ENCODE measurements around the gene ATP9A.
"Not testable (repeated sequence)": the region's sequence is repeated elsewhere in the genome, so short reads cannot be mapped to it uniquely, and the experiment has no call there.

The ATP9A gene

DNA sequence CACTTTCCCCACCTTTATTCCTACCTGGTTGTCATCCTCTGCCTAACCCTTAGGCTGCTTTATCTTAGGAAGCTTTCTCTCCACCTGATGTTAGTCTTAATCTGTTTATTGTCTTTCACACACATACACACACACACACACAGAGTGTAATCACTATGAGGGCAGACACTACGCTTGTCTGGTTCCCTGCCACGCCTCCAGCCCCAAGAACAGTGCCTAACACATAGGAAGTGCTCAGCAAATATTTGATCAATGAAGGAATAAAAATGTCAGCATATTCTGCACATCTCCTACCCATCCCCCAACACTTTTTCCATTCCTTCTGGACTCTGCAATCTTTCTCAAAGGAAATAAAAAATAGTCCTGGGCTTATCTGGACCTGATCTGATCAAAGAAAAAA lies 174.6 kb downstream of the ATP9A start:
- DNase-seq: no peak

DNA sequence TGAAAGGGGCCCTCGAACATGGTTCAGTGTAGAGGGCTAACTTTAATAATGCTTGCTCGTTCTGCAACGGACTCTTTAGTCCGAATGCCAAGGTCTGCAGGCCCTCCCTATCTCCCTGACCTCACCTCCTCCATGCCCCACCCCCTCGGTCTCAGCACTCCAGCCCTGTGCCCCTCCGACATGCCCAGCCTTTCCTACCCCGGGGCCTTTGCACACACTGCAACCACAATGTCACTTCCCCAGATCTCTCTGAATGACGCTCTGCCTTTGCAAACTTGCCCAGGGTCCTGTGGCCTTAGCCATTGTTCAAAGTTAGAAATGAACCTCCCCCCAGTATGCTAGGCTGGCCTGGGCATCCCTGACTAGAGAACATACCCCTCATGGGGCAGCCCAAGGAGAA lies 175.6 kb downstream of the ATP9A start:
- DNase-seq: no peak

DNA sequence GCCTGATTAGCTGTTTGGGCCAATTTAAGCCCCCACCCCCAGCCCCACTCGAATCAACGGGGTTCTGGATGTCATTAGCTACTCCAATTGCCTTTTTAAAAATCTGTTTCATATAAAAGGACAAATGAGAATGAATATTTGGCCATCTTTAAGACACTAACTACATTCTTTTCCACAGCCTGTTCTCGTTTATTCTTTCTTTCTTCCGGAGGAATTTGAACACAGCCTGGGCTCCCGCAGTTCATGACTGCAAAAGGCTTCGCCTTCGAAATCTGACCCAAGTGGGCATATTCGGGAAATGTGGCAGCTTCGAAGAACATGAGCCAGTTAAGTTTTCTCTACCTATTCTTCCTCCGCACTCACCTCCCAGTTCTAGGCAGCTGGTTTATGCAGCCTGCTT lies 176.3 kb downstream of the ATP9A start:
- DNase-seq: no peak

DNA sequence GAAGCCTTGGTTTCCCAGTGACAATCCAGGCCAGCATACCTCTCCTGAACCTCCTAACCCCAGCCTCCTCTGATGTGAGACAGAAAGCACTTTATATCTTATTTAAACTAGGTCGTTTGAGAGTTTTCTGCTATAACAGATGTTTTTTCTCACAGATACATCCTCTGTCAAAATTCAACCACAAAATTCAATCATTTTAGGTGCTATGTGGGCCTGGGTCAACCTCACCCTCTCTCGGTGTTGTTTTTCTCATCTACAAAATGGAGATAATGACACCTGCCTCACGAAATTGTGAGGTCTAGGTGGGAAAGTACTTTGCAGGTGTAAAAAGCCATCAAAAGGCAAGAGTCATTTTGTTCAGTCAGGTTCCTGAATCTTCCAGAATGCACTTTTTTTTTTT lies 179.4 kb downstream of the ATP9A start:
- no peak for DNase-seq

DNA sequence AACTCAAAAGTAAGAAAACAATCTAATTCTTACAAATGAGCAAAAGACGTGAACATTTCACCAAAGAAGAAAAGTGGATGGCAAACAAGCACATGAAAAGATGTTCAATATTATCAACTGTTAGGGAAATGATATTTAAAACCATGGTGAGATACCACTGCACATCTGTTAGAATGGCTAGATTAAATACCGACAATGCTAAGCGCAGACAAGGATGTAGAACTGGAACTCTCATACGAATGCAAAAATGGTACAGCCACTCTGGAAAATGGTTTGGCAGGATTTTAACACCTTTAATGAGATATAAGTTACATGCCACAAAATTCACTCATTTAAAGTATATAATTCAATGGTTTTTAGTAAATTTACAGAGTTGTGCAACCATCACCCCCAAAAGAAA lies 181.0 kb downstream of the ATP9A start:
- DNase-seq: no peak

DNA sequence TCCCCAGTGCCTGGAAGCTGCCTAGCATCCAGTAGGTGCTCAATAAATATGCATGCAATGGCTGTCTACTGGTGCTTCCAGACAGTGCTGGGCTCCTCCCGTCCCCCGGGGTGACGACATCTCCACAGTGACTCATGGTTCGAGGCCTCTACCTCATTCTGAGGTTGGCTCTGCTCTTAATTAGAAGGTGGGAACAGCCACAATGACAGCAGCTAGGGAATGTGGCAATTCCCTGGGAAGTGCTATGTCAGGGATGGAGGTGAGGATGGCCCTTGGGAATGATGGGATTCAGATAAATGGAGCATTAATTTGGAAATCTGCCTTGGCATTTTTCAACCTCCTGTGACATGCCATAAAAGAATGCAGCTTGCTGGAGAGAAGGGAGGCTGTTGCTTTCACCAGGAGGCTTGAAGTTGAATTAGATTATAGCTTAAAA lies 182.2 kb downstream of the ATP9A start:
- DNase-seq: no peak

DNA sequence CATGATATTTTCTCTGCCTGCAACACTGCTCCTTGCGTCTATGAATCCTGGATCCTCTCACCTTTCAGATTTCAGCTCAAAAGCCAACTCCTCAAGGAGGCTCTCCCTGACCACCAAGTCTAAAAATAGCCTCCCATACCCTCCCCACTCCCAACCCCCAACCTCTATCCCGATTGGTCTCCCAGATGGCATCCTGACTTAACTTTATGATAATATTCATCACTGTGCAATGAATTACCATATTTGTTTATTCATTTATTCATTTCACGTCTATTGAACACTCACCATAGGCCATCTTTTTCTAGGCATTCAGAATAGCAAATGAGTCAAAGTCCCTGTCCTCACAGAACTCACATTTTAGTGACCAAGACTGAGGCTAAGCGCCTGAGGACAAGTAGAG lies 183.0 kb downstream of the ATP9A start:
- DNase-seq: no peak

DNA sequence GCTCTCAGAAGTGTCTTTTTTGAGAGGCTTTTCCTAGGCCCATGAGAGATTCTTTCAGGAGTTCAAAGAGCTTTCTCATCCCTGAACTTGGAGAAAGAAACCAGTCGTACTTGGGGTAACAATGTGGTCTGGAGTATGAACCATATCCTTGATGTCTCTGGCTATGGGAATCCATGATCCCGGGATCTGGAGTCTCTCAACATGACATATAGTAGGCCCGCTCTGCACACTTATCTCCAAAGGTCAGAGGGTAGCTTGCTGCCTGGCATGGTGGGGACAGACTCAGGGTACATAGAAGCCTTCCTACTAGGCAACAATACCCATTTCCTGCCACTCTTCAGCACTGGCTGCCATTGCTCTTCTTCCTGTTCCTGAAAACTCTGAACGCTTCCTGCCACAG lies 183.5 kb downstream of the ATP9A start:
- no peak for DNase-seq

DNA sequence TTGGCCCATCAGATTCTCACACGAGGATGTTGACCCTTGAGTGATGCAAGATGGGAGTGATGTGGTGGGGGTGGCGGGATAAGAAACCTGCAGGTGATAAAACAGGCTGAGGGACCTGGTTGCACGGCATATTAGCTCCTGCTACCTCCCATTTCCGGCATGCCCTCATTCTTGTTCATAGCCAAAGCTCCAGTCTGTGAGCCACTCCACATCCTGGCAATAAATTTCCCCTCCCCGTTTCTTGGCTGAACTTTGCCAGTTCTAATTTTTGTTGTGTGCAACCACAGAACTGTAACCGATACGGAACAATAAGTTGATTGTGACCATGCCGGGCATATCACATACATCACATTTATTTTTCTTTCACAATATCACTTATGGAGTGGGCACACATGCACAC lies 184.1 kb downstream of the ATP9A start:
- DNase-seq: no peak

DNA sequence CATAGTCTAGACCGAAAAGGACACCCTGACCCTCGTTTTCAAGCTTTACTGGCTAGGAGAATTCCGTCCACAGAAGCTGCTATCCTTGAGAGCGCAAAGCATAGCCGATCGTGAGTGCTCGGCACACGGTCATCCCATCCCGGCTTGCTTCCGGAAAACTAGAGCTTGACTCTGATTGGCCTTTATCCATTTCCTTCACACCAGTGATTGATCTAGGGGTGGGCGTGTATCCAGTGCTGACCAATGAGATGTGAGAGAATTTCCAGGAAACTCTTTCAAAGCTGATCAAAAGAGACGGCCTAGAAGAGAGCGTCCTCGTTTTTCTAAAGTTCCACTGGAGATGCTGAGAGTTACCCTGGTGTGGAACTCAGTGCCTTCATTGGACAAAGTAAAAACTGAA lies 184.7 kb downstream of the ATP9A start:
- no peak for DNase-seq

DNA sequence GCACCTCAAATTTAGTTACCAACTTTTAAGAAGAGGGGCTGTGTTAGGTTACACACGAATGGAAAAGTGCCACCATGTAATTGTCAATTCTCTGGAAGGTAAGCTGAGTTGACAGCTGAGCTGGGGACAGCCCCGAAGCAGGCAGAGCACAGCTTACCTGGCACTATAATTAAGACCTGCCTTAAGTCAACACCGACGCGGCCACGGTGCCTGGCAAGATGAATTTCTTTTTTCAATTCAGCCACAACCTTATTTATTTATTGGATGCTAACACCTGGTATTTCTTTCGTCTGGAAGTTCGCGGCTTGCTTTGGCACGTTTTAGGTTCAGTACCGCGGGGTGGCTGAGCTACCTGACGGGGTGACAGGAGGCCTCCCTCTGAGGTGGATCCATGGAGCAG lies 185.1 kb downstream of the ATP9A start:
- no peak for DNase-seq

DNA sequence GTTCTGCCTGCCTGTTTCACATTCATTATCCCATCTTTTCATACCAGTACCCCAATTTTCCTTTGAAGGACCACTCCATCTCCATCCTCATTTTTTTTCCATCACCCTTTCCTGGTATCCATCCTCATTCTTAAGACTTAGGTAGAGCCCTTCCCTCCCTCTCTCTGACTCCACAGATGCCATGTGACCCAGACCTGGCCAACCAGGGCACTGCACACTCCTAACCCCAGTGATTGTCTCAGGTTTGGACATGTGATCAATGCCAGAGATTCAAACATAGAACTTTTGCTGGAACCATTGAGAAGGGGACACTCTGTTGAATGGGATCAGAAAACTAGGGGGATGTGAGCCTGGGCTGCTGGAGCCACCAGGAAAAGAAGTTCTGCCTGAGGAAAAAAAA lies 186.6 kb downstream of the ATP9A start:
- no peak for DNase-seq

DNA sequence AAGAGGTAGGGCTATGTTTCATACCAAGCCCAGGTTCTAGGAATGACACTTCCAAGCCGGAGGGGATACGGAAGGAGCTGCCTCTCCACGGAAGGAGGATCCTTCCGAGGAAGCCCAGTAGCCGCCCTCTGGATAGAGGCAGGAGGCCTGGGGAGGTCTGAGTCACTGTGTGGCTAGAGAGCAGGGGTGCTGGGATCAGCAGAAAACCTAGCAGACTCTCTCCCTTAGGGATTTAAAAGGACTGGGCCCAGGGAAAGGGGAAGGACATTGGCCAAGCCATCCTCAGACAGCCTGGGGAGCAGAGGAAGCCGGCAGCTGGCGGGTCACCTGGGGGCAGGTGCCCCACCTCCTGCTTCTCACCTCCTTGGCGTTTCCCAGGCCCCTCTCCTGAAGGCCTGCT lies 189.1 kb downstream of the ATP9A start:
- no peak for DNase-seq

DNA sequence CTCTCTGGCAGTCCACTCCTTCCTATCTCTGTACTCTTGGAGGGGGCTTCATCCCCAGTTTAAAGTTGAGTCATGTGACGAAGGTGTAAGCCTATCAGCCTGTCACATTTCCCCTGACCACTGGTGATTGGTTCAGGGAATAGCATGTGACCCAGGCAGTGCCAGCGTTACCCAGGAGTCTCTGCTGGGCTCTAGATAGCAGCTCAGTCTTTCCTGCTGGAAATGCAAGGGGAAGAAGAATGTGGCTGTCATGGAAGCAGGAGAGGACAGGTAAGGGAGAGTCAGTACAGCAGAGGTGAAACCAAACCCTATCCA lies 190.1 kb downstream of the ATP9A start:
- no peak for DNase-seq

DNA sequence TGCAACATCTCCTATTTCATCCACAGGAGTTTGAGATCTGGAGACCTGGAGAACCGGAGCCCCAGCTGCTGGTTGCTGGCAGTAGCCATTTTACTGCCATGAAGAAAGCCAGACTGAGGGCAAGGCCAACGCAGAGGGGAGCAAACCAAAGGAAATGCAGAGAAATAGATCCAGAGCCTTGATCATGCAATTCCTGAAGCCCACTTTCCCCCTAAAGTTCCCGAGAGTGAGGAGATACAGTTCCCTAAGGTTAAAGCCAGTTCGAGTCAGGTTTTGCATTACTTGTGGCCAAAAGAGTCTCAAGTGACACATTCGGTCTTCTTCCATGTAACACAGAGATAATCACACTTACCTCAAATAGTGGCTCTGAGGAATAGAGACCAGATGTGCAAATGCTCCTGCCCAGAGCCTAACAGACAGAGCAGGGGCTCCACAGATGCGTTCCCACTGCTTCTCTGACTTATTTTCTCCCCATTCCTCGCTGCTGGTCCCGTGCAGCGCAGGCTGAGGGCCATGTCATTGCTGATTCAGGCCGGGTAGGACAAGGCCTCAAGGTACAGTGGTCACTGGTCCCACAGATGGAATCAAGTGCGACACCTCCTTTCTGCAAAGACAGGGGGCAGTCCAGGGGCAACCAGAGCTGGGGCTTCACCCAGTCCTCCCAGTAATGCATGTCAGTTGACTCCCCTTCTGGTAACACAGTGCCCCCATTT lies 190.6 kb downstream of the ATP9A start:
- no peak for DNase-seq

DNA sequence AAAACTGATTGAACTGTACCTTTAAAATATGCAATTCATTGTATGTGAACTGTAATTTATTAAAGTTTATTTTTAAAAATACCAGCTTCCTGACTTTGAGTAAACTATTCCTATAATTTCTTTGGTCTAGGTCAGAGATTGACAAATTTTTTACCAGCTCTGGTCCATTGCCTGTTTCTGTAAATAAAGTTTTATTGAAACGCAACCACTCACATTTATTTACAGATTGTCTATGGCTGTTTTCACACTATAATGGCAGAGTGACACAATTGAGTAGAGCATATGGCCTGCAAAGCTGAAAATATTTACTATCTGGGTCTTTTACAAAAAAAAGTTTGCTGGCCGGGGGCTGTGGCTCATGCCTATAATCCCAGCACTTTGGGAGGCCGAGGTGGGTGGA lies 192.7 kb downstream of the ATP9A start:
- no peak for DNase-seq

DNA sequence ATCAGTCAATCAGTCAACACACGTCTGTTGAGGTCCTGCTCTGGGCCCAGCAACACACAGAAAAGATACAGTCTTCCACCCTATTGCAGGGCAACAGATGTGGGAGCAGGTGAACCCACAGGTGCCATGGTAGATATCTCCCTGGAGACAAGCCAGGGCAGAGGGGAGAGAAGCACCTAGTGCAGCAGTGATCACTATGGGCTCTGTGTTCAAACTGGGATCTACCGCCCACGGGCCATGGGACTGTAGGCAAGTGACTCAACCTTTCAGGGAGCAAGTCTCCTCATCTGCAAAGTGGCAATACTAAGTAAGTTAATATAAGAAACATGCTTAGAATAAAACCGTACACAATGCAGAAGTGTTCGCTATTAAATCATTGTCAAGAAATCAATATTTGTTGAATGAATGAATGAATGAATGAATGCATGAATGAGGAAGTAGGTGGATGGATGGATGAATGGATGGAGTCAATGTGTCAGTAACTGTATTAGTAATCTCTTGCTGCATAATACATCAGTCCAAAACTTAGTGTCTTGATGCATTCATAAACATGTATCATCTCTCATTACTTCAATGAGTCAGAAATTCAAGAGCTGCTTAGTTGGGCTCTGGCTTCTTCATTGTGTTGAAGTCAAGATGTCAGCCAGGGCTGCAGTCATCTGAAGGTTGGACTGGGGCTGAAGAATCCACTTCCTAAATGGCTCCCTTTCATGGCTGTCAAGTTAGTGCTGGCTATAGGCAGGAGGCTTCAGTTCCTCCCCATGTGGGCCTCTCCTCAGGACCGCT lies 193.7 kb downstream of the ATP9A start:
- no peak for DNase-seq

DNA sequence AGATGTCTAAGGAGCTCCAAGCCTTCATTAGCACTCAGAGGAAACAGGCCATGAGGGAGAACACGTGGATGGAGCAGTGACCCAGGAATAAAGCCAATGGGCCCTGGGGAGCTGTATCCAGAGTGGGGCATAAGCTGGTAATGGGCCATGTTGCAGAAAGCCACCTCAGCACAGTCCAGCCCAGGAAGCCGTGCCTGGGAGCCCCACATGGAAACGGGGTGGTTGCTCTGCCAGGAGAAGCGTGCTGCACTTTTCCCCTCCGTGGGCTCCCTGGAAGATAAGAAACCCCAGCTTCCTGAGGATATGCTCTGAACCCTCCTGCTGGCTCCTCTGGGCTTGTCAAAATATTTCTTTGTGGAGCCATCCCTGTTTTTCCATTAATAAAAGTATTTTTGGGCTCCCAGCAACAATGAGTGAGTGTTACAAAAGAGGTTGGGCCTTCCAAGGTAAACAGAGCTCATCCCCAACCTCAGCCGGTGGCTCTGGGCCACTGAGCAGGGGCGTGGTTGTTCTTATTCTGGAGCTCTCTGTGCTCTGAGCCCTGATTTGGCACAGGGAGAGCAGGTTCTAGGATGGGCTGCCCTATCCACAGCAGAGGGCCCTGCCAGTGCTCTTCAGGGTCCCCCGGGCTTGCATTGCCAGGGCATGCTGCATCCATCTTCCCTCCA lies 194.5 kb downstream of the ATP9A start:
- no peak for DNase-seq

DNA sequence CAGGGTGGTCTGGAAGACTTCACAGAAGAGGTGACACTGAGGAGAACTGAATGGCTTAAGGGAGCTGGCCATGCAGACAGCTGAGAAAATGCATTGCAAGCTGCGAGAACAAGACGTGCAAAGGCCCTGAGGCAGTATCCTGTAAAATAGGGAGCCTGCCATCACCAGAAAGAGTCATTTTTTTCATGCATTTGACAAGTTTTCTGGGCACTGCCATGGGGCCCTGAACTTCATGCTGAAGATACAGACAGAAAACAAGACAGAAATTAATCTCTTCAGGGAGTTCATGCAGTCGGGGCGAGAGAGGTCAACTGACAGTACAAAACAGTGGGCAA lies 196.8 kb downstream of the ATP9A start:
- no peak for DNase-seq

DNA sequence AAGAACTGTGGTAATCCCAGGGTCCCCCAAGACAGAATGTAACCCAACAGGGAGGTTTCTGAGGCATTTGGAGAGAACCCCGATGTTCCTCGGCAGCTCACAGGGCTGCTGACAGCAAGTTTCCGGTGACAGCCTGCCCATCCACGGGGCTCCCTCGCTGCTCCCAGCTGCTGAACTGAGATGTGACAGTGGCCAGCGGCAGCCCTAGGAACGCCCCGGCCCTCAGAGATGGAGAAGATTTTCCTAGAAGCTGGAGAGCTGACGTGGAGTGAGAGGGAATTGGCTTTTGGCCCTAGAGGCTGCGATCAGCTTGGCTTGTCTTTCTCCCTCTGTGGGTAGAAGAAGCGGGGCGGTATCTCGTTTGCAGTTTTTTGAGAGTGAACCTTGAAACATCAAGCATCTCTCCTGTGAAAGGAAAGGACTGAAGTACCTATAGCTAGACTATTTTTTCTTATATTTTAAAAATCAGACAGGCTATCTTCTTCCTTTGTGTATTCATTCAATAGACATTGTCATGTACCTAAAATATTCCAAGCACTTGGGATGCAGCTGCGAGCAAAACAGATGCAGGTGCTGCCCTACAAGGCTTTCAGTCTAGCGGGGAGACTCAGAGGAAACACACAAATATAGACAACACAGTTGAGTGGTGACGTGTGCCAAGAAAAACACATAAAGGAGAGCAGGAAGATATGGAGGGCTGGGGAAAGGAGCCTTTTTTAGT lies 197.3 kb downstream of the ATP9A start:
- no peak for DNase-seq

DNA sequence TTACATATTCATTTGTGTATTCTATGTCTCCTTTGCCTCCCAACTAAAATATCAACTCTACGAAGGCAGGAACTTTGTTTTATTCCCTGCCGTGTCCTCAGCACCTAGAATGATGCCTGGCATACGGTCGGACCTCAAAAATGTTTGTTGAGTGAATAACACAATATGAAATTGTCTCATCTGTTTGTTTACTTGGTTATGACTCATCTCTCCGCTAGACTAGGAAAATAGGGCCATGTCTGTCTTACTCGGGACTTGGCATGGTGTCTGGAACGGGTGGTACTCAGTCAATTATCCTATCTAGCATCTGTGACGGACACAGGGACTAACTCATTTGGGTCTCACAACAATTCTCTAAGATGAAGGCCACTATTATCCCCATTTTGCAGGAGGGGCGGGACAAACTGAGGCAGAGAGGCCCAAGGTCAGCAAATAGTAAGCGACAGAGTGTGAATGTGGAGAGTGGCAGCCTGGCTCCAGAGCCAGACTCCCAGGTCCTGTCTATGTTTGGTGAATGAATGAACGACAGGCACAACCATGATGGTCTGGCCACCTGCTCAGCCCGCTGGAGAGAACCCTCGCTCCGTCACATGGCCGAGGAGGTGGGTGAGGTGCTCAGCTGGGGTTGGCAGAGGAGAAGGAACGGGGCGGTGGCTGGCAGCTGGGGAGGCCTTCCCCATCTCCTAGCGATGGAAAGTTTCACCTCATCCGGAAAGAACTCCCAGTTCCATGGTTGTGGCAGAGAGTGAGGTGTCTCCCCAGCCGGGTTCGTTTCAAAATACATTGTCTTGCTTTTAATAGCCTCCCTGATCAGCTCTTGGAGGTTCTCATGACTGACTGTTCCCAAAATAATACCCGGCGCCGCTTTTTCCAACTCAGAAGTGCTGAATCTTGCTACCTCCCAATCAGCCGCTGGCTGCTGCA lies 198.1 kb downstream of the ATP9A start:
- no peak for DNase-seq

DNA sequence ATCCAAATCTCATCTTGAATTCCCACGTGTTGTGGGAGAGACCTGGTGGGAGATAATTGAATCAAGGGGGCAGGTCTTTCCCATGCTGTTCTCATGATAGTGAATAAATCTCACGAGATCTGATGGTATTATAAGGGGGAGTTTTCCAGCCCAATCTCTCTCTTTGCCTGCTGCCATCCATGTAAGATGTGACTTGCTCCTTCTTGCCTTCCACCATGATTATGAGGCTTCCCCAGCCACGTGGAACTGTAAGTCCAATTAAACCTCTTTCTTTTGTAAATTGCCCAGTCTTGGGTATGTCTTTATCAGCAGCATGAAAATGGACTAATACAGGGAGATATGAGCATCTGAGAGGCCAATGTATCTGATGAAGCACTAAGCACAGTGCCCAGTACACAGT lies 199.7 kb downstream of the ATP9A start:
- not testable (repeated sequence) for DNase-seq

DNA sequence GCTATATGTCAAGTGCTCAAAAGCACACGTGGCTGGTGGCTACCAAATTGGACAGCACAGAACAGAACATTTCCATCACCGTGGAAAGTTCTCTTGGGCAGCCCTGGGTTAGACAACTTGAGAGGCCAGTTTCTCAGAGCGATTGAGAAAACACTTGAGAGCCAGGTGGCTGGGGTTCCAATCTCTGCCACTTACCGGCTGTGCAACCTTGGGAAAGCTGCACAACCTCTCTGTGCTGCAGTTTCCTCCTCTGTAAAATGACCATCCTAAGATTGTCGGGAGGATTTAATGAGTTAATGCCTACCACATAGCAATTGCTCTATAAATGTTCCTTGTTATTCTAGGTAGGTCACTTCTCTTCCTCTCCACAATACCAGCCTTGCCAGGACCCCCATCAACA lies 200.6 kb downstream of the ATP9A start:
- DNase-seq: no peak
